Measurements from ENCODE around the gene ZDHHC12.

Gene ZDHHC12, protein sequence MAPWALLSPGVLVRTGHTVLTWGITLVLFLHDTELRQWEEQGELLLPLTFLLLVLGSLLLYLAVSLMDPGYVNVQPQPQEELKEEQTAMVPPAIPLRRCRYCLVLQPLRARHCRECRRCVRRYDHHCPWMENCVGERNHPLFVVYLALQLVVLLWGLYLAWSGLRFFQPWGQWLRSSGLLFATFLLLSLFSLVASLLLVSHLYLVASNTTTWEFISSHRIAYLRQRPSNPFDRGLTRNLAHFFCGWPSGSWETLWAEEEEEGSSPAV

DNA sequence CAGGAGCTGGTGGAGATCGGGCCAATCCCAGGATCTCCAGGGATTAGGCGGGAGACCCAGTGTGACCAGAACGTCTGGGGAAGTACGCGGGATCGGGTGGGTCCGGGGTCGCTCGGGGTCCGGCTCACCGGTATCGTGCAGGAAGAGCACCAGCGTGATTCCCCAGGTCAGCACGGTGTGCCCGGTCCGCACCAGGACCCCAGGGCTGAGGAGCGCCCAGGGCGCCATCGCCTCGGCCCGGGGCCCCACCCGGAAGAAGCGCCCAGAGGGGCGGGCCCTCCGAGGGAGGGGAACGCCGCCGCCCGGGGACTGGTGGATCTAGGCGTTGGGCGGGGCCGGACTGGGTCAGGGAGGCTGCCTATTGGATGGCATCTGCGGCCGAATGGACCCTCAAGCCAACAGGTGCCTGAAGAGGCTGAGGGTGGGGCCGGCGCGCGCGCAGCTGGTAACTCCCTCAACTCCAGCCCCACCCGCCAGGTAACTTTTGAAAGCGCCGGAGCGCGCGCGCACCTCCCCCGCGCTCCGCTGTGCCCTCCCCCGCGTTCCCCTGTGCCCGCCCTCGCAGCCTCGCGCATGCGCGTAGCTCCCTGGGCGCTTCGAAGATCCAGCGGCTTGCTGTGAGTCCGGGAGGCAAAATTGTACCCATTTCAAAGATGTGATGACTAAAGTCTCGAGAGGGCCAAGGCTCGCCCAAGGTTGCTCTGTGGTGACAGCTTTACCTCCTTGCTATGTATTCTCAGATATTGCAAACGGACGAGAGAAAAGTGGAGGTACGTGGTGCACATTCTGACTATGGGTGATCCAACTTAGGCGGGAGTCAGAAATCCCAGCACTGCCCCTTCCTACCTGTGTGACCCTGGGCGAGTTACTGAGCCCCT, at the start of gene ZDHHC12:
Gene ZDHHC12, minus strand, starts transcription at position 262 of the 878 bp plus-strand sequence. Its CDS starts 34 bp downstream, at position 228.
- peak; percentile 98 for DNase-seq

DNA sequence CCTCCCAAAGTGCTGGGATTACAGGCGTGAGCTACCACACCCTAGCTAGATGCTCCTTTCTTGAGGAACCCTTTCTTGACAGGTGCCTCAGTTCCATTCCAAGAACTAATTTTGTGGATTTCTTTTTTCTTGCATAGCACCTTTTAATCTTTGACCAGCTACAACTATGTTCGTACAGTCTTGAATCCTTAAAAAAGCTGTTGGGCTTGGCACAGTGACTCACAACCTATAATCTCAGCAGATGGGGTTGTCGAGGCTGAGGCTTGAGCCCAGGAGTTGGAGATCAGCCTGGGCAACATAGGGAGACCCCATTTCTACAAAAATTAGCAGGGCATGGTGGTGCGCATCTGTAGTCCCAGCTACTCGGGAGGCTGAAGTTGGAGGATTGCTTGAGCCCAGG, 49.1 kb upstream of the ZDHHC12 start:
- no peak for DNase-seq

DNA sequence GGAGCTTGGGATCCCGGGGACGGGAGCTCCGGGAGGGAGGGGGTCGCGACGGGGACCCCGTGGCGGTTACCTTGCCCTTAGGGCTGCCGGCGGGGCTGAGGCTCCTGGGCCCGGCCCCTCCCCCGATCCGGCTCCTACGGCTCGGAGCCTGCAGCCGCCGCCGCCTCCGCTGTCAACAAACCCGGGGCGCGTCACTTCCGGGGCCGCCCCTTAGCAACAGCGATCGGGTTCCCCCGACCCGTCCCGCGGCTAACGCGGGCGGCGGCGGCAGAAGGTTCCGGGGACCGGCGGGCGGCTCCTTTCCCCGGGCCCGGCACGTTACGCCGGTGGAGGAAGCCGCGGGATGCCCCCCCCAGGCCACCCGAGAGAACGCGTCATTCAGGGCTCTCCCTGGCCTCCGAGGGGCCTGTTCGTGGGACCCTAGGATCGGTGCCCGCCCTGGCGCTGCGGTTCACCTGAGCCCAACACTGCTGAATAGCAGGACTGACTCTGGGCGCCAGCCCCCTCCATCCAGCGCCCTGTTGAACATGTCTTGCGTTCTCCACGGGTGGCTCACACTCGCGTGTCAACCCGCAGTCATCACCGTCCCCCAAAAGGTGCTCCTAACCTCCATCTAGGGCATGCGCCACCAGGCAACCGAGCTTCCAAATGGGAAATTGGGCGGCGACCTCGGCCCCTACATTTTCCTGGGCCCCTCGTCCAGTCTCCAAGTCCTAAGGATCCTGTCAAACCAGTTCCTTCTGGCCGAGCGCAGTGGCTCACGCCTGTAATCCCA, 48.0 kb upstream of the ZDHHC12 start, which contains the start of gene ZER1:
Gene ZER1, minus strand, starts transcription at position 183 of the 775 bp plus-strand sequence. CDS start 16,362 bp downstream, outside the sequence.
- DNase-seq: peak; percentile 94

DNA sequence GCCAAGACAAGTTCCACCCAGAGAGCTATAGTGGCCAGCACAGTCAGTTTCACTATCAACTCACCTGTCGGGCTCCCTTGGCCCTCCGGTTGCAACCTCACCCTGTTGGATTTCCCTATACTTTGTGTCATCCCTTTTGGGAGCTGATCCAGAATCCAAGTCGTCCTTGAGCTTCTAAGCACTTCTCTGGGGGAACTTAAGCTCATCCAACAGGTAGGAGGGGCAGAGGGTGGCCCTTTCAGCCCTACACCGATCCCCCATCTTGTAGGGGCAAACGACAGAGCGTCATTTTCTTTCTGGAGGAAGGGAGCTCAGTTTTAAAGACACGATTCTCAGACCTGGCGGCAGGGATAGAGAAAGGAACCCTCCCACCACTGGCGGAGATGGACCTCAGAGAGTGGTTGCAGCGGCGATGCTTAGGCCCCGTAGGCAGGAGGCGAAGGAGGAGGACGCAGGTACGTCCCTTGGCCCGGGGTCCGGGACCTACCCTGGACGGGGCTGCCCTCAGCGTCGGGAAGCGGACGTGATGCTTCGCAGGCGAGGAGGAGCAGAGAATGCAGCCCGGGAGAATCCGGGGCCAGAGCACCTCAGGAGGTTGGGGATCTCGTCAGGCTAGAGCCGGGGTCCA, 47.3 kb upstream of the ZDHHC12 start:
- DNase-seq: peak; percentile 56

GRCh38 chr9:128770286-128771030, 46.5 kb upstream of the ZDHHC12 start:
- no peak for DNase-seq

DNA sequence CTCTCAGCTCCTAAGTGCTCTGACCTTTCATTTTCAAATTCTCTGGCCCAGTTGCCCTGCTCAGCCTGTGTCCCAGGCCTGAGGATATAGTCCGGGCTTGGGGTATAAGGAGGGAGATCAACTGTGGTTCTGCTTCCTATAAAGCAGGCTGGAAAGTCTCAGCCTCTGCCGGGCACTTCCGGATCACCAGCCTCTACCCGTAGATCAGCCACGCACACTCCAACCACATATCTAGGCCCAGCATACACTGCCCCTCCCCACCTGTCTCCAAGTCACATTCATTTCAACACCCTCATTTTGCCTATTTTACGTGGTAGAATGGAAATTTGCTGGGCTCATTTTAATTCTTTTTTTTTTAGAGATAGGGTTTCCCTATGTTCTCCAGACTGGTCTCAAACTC, 44.7 kb upstream of the ZDHHC12 start:
- peak; percentile 65 for DNase-seq

DNA sequence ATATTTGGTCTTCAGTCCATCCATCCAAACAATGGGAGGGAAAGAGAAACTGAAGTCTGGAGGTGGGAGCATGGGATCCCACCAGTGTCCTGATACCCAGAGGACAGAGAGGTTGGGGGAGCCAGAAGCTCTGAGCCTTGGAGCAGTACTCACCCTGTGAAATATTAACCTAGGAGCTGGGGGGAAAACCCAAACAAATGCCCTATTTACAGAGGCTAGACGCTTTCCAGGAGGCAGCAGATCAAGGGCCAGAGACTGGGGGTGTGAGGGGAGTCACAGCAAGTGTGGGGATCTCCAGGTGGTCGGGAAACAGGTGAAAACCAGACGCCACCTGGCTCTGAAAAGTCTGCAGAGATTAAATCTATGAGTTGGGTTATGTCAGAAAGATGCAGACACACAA, 41.6 kb upstream of the ZDHHC12 start:
- DNase-seq: no peak

DNA sequence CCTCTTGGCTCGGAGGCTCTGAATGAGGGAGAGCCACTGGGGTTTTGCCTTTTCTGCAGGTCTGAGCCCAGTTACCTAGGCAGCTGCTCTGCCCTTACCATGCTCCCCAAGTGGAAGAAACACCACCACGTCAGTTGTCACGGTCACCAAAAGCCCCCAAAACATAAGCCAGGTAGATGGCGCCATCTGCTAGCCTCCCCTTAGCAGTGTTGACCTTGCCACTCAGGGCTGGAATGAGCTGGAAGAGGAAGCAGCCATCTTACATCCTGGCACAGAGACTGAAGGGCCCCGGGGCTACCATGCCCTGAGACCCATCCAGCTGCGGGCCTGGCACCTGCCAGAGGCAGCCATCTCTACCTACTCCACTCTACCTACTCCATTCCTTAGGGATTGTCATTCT, 40.4 kb upstream of the ZDHHC12 start:
- no peak for DNase-seq

- no peak for DNase-seq
Measured at GRCh38 chr9:128762671-128763449, 38.9 kb upstream of the ZDHHC12 start.

DNA sequence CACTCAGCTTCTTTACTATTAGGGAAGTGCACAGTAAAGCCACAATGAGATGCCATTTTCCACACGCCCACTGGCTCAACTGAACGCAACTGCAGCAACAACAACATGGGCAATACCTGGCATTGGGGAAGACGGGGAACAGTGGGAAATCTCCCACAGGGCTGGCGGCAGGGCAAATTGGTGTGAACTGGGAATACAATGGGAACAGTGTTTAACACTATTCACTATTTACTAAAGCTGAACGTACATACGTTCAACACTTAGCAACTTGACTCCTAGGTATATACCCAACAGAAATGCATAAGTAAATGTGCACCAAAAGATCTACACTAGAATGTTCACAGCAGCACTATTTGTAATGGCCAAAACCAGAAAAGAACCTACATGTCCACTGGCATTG, 33.7 kb upstream of the ZDHHC12 start:
- DNase-seq: no peak

DNA sequence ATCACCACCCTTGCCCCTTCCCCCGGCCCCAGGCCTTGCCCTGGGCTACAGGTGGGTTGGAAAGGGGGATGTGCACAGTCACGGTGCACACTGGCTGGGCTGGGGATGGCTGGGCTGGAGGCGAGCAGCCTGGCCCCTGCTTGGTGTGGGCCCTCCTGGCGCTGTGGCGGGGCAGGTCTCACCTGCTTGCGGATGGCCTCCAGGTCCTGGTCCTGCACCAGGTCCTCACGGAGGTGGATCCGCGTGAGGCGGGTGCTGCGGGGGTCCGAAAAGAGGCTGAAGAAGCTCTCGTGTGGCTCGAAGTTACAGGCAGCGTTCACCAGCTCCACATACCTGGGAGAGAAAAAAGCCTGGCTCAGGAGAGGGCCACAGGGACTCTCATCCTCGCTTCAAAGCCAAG, 29.7 kb upstream of the ZDHHC12 start:
- no peak for DNase-seq

DNA sequence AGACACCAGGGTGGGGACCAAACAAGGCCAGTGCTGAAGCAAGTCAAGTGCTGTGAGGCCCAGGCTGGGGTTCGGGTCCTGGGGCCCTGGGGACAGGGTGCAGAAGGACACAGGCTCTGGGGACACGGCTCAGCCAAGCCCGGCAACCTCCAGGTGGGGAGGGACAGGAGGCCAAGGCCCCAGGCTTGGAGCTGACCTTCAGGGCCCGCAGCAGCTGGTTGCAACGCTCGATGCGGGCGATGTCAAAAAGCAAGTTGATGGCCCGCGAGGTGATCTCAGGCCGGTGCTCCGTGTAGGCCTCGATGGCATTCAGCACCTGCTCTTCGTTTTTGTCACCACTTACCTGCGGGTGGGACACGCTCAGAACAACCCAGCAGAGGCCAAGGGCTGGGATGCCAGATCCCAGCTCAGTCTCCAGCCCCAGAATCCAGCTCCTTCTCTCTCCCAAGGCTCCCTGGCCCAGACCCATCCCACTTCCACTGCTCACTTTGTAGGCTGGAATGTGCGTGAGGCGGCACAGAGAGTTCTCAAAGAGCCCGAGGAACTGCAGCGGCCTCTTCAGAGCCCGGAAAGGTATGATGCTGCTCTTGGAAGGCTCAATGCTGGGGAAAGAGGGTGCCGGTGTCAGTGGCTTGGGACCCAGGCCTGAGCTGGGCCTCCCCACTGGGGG, 27.1 kb upstream of the ZDHHC12 start:
- no peak for DNase-seq

DNA sequence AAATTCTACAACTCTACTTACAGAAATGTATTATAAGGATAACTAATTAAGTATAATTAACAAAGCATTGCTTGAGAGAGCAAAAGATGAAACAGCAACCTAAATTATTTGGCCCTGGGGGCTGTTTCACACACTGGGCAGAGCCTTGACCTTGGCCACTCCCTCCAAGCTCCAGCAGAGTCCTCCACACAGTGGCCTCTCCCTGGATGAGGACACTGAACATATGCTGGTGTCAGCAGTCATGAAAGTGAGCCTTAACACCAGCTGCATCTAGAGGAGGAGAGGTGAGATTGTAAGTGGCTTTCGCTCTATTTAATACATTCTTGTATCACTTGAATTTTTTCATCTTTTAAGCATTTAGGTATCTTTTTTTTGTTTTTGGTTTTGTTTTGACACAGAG, 23.3 kb upstream of the ZDHHC12 start:
- DNase-seq: no peak

DNA sequence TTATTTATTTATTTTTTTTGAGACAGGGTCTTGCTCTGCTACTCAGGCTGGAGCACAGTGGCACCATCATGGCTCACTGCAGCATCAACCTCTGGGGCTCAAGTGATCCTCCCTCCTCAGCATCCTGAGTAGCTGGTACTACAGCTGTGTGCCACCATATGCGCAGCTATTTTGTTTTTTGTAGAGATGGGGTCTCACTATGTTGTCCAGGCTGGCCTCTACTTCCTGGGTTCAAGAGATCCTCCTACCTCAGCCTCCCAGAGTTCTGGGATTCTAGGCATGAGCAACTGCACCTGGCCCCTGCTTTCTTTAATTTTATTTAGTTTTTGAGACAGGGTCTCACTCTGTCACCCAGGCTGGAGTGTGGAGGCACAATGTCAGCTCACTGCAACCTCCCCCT, 19.5 kb upstream of the ZDHHC12 start:
- no peak for DNase-seq

GRCh38 chr9:128742401-128742800, 18.5 kb upstream of the ZDHHC12 start:
- DNase-seq: no peak

GRCh38 chr9:128735373-128735772, 11.4 kb upstream of the ZDHHC12 start:
- no peak for DNase-seq

GRCh38 chr9:128733256-128733655, 9.3 kb upstream of the ZDHHC12 start:
- DNase-seq: peak; percentile 95

DNA sequence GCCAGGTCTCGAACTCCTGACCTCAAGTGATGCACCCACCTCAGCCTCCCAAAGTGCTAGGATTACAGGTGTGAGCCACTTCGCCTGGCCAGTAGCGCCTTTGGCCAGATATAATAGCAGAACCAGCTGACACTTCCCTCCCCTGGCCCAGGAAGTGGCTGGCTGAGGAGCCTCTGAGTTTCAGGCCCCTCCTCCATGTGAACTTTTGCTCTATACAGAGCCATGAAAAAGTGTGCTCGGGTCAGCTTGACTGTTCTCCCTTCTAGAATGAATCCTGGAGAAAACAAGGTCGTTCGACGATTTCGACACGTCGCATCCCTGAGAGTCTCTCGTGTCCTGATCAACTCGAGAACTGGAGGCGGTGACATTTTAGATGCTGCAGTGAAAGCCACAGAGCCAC, 8.6 kb upstream of the ZDHHC12 start:
- no peak for DNase-seq

DNA sequence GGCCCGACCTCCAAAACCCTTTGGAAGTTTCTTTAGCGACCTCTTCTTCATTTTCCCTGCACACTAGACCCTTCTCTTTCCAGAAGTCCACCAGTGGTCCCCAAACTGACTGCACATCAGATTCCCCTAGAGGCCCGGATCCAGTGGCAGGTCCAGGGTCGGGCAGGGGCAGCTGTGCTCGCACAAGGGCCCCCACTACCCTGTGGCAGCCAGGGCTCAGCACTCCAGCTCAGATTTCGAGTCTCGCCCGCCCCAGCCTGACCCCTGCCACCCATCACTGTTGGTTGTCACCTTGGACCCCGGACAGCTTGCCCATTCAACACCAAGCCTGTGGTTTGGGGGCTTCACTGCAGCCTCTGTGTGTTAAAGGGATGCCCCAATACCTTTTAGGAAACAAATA, 7.8 kb upstream of the ZDHHC12 start:
- no peak for DNase-seq

DNA sequence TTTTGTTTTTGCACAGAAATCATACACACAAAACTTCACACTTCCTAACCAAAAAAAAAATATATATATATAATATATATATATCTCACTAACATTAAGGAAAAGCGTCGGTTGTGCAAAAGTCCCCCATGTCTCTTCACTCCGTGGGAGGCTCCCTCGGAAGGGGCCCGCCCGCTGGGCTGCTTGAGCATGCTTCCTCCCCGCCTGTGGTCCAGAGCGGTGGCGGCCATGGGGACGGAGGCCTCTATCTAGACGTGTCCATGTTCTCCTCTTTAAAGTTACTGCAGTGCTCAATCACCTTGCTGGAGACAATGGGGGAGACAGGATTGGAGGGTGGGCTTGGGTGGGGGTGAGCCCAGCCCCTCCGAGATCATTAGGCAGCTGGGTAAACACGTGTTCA, 7.2 kb upstream of the ZDHHC12 start:
- no peak for DNase-seq

Measured in OCI-M1 (cell line).